HEK293 (cell line): Measurements from ENCODE around the gene RNF10.

Experiments used
- CTCF ChIA-PET: fragments of 350-600 bp; formaldehyde crosslinking; extraction: SDS; loops from one replicate; lab custom pipeline; 2021; ENCODE audit warnings: antibody characterized with exemption; lab: Yijun Ruan, JAX
- POLR2A ChIA-PET: fragments of 300-600 bp; formaldehyde crosslinking; extraction: SDS; loops from one replicate; lab custom pipeline; 2020; ENCODE audit warnings: antibody characterized with exemption, inconsistent platforms; lab: Yijun Ruan, JAX
- H3K27ac ChIP-seq: fragments of 200-500 bp; sonication (Bioruptor generic); 2 replicates; pipeline ENCODE4 v1.5.1; 2014; ENCODE audit warnings: low read depth, low read length, control low read depth, inconsistent platforms; ENCODE audit errors: extremely low read depth
- H3K36me3 ChIP-seq, 2 experiments: fragments of 200-500 bp in 1 of 2; sonication (Bioruptor generic) in 1 of 2; 1 replicate in 1 of 2; 2 replicates in 1 of 2; pipeline ENCODE4 v1.5.1; 2014 to 2017; ENCODE audit warnings: inconsistent platforms in 2 of 2, low read length in 2 of 2; ENCODE audit not compliant: control insufficient read depth in 2 of 2, insufficient read depth in 1 of 2
- H3K4me1 ChIP-seq: fragments of 200-500 bp; sonication (Bioruptor generic); 2 replicates; pipeline ENCODE4 v1.5.1; 2014; ENCODE audit warnings: mild to moderate bottlenecking, low read length, inconsistent platforms; ENCODE audit not compliant: control insufficient read depth, insufficient read depth
- H3K4me3 ChIP-seq: 2 replicates; pipeline ENCODE4 v1.5.1; 2011; ENCODE audit warnings: low read depth, mild to moderate bottlenecking, control low read depth, low read length, moderate library complexity
- H3K9me3 ChIP-seq: fragments of 200-500 bp; sonication (Bioruptor generic); 2 replicates; pipeline ENCODE4 v1.5.1; 2014; ENCODE audit warnings: low read depth, low read length, inconsistent platforms; ENCODE audit not compliant: control insufficient read depth, insufficient read depth
- KLF7 ChIP-seq: fragments of 450-650 bp; formaldehyde crosslinking; IDR thresholded peaks from 2 replicates; pipeline ENCODE4 v1.5.1; 2016; ENCODE audit warnings: missing biosample characterization, missing genetic modification characterization, borderline replicate concordance
- SP7 ChIP-seq: fragments of 450-650 bp; formaldehyde crosslinking; IDR thresholded peaks from 2 replicates; pipeline ENCODE4 v1.5.1; 2016; ENCODE audit warnings: missing biosample characterization, missing genetic modification characterization
- WT1 ChIP-seq: fragments of 450-650 bp; formaldehyde crosslinking; IDR thresholded peaks from 2 replicates; pipeline ENCODE4 v1.5.1; 2016; ENCODE audit warnings: missing biosample characterization, missing genetic modification characterization
- ZBTB17 ChIP-seq: fragments of 450-650 bp; formaldehyde crosslinking; IDR thresholded peaks from 2 replicates; pipeline ENCODE4 v1.5.1; 2016; ENCODE audit warnings: missing biosample characterization, missing genetic modification characterization
- ZNF148 ChIP-seq: fragments of 450-650 bp; formaldehyde crosslinking; IDR thresholded peaks from 2 replicates; pipeline ENCODE4 v1.5.0; 2017; ENCODE audit warnings: missing biosample characterization, missing genetic modification characterization, borderline replicate concordance
- ZNF155 ChIP-seq: fragments of 450-650 bp; formaldehyde crosslinking; IDR thresholded peaks from 2 replicates; pipeline ENCODE4 v1.5.1; 2016; ENCODE audit warnings: missing biosample characterization, missing genetic modification characterization
- ZNF16 ChIP-seq: fragments of 450-650 bp; formaldehyde crosslinking; IDR thresholded peaks from 2 replicates; pipeline ENCODE4 v1.5.1; 2016; ENCODE audit warnings: low read depth, missing biosample characterization, missing genetic modification characterization
- ZNF169 ChIP-seq: fragments of 450-650 bp; formaldehyde crosslinking; IDR thresholded peaks from 2 replicates; pipeline ENCODE4 v1.5.1; 2016; ENCODE audit warnings: missing biosample characterization, missing genetic modification characterization
- ZNF211 ChIP-seq: fragments of 450-650 bp; formaldehyde crosslinking; IDR thresholded peaks from 2 replicates; pipeline ENCODE4 v1.5.1; 2016; ENCODE audit warnings: low read depth, missing biosample characterization, missing genetic modification characterization
- ZNF239 ChIP-seq: fragments of 450-650 bp; formaldehyde crosslinking; IDR thresholded peaks from 2 replicates; pipeline ENCODE4 v1.5.1; 2016; ENCODE audit warnings: missing biosample characterization, missing genetic modification characterization
- ZNF350 ChIP-seq: fragments of 450-650 bp; formaldehyde crosslinking; IDR thresholded peaks from 2 replicates; pipeline ENCODE4 v1.5.0; 2017; ENCODE audit warnings: missing biosample characterization, mild to moderate bottlenecking, missing genetic modification characterization
- ZNF366 ChIP-seq: fragments of 450-650 bp; formaldehyde crosslinking; conservative IDR thresholded peaks from 2 replicates; pipeline ENCODE4 v1.5.1; 2016; ENCODE audit warnings: missing biosample characterization, missing genetic modification characterization
- ZNF626 ChIP-seq: fragments of 450-650 bp; sonication (Bioruptor Pico); formaldehyde crosslinking; IDR thresholded peaks from 2 replicates; pipeline ENCODE4 v1.5.1; 2018; ENCODE audit warnings: missing biosample characterization, missing genetic modification characterization, inconsistent platforms
- ZNF629 ChIP-seq: fragments of 450-650 bp; formaldehyde crosslinking; IDR thresholded peaks from 2 replicates; pipeline ENCODE4 v1.5.1; 2017; ENCODE audit warnings: missing biosample characterization, missing genetic modification characterization
- ZNF677 ChIP-seq: fragments of 450-650 bp; IDR thresholded peaks from 2 replicates; pipeline ENCODE4 v1.5.0; 2018; ENCODE audit warnings: missing biosample characterization, mild to moderate bottlenecking, missing genetic modification characterization, moderate library complexity
- ZNF707 ChIP-seq: fragments of 450-650 bp; formaldehyde crosslinking; IDR thresholded peaks from 2 replicates; pipeline ENCODE4 v1.5.1; 2016; ENCODE audit warnings: missing biosample characterization, missing genetic modification characterization
- TF ChIP-seq, protein P1 (sequence below): fragments of 450-650 bp; formaldehyde crosslinking; IDR thresholded peaks from 2 replicates; pipeline ENCODE4 v1.5.1; 2016; ENCODE audit warnings: missing biosample characterization, missing genetic modification characterization, borderline replicate concordance
- TF ChIP-seq, protein P2 (sequence below): fragments of 450-650 bp; formaldehyde crosslinking; IDR thresholded peaks from 2 replicates; pipeline ENCODE4 v1.5.1; 2016; ENCODE audit warnings: missing biosample characterization, missing genetic modification characterization

The RNF10 gene

DNA sequence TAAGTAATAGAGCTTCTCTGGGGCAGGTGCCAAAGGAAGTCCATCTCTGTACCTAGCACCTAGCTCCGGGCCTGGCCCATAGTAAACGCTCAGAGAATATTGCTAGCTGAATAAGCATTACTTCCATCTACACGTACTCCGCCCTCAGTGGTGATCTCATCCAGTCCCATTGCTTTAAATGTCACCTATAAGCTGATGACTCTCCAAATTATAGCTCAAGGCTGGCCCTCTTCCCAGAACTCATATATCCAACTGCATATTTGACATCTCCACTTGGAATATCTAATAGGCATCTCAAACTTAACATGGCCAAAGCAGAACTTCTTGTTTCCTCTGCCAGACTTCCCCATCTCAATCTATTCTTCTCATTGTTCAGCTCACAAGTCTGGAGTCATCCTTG is 45.1 kb upstream of the RNF10 start (continued):
- TF ChIP-seq, protein P1, sequence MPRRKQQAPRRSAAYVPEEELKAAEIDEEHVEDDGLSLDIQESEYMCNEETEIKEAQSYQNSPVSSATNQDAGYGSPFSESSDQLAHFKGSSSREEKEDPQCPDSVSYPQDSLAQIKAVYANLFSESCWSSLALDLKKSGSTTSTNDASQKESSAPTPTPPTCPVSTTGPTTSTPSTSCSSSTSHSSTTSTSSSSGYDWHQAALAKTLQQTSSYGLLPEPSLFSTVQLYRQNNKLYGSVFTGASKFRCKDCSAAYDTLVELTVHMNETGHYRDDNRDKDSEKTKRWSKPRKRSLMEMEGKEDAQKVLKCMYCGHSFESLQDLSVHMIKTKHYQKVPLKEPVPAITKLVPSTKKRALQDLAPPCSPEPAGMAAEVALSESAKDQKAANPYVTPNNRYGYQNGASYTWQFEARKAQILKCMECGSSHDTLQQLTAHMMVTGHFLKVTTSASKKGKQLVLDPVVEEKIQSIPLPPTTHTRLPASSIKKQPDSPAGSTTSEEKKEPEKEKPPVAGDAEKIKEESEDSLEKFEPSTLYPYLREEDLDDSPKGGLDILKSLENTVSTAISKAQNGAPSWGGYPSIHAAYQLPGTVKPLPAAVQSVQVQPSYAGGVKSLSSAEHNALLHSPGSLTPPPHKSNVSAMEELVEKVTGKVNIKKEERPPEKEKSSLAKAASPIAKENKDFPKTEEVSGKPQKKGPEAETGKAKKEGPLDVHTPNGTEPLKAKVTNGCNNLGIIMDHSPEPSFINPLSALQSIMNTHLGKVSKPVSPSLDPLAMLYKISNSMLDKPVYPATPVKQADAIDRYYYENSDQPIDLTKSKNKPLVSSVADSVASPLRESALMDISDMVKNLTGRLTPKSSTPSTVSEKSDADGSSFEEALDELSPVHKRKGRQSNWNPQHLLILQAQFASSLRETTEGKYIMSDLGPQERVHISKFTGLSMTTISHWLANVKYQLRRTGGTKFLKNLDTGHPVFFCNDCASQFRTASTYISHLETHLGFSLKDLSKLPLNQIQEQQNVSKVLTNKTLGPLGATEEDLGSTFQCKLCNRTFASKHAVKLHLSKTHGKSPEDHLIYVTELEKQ, result peak; percentile 73; the same call in 1 of the 2 replicates
- TF ChIP-seq ZNF366 (peak; percentile 67), ZNF211 (tag by site-specific recombination) (no peak), ZNF155 (no peak), ZNF629 (tag by site-specific recombination) (peak; percentile 81), SP7 (tag by site-specific recombination) (peak; percentile 95)

DNA sequence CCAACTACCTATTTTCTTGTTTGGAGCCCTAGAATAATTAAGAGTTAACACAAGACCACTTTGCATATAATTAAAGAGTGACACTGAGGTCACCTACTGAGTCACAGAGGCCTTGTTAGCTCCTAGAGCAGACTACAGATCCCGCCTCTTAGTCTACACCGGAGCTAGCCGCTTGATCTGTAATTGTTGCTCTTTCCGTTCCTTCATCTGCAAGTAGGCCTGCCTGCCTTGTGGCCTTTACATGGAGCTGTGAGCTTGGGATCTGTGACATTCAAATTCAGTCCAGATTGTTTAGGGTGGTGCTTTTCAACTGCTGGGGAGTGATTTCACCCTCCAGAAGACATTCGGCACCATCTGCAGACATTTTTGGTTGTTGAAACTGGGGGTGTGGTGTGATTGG is 43.8 kb upstream of the RNF10 start:
- POLR2A ChIA-PET, result interaction anchor here (0.6 to 2.1 kb wide), 3 partner anchors 16 to 51 kb away, joined by 3 to 6 read pairs (median 5); partner anchors contain the start of gene SRSF9
- TF ChIP-seq ZNF16, result no peak
- TF ChIP-seq ZBTB17 (tag by site-specific recombination), result peak; percentile 51
- no peak for TF ChIP-seq ZNF677 (tag by site-specific recombination)
- no peak for TF ChIP-seq ZNF366
- no peak for TF ChIP-seq ZNF169 (tag by site-specific recombination)
- TF ChIP-seq KLF7, result no peak
- TF ChIP-seq ZNF148, result no peak
- peak; percentile 61; the same call in 1 of the 2 replicates for TF ChIP-seq SP7 (tag by site-specific recombination)
- TF ChIP-seq ZNF350 (tag by site-specific recombination), result no peak
- TF ChIP-seq ZNF626 (tag by site-specific recombination), result no peak
- TF ChIP-seq ZNF239, result no peak
- TF ChIP-seq ZNF707, result no peak
- TF ChIP-seq, protein P2, sequence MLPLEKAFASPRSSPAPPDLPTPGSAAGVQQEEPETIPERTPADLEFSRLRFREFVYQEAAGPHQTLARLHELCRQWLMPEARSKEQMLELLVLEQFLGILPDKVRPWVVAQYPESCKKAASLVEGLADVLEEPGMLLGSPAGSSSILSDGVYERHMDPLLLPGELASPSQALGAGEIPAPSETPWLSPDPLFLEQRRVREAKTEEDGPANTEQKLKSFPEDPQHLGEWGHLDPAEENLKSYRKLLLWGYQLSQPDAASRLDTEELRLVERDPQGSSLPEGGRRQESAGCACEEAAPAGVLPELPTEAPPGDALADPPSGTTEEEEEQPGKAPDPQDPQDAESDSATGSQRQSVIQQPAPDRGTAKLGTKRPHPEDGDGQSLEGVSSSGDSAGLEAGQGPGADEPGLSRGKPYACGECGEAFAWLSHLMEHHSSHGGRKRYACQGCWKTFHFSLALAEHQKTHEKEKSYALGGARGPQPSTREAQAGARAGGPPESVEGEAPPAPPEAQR (tag by site-specific recombination), result no peak
- TF ChIP-seq WT1, result no peak
- CTCF ChIA-PET, result interaction anchor here (0.5 to 2.3 kb wide), 4 partner anchors 15 to 1274 kb away, joined by 4 to 10 read pairs (median 6); no protein-coding TSS in a partner anchor

More for the DNA sequence above, 43.8 kb upstream of the RNF10 start:
- Histone ChIP-seq H3K9me3 (no peaks in the 10 kb centered on the region), H3K4me3 (no peak overlapping the region), H3K4me1 (peaks cover 2% of the 10 kb centered on the region; the same call in 1 of the 2 replicates), H3K36me3 (peaks cover 0 to 10% of the 10 kb centered on the region in 2 experiments; a peak in 1 of 3 replicates), H3K27ac (no peak overlapping the region)
